ENCODE results near the gene GRK4.
A peak's percentile ranks its signal among the peaks of the same experiment; 100 is the strongest.
"Not testable (repeated sequence)": the region's sequence is repeated elsewhere in the genome, so short reads cannot be mapped to it uniquely, and the experiment has no call there.

GRK4 gene

DNA sequence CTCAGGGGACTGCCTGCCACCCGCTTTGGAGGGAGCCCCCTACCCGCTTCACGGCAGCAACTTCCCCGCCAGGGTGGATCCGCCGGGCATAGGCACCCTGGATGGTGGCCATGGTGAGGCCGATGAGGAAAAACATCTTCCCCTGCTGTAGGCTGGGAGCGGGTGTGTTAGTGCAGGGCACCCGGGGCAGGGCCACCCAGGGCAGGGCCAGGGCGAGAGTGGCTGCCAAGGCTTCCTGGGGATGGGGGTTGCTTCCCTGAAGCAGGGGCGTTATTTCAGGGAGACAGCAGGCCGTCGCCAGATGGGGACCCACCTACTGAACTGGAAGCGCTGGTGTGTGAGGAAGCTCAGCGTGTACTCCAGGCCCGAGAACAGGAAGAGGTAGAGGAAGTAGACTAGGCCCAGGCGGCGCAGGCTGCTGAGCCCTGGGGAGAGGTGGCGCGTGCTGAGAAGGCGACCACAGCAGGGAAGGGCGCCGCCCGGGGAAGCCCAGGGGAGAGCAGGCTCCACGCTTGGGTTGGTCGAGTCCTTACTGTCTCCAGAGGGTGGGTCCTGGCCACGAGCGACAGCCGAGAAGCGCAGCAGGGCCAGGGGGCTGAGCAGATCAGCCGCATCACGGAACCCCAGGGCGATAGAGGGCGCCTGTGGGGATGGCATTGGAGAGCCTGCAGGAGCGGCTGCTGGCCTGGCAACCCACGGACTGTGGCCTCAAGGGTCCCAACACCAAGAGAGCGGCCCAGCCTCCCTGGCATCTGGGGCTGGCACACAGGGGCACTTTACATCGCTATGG, 31.7 kb upstream of the GRK4 start:
- no peak for DNase-seq

DNA sequence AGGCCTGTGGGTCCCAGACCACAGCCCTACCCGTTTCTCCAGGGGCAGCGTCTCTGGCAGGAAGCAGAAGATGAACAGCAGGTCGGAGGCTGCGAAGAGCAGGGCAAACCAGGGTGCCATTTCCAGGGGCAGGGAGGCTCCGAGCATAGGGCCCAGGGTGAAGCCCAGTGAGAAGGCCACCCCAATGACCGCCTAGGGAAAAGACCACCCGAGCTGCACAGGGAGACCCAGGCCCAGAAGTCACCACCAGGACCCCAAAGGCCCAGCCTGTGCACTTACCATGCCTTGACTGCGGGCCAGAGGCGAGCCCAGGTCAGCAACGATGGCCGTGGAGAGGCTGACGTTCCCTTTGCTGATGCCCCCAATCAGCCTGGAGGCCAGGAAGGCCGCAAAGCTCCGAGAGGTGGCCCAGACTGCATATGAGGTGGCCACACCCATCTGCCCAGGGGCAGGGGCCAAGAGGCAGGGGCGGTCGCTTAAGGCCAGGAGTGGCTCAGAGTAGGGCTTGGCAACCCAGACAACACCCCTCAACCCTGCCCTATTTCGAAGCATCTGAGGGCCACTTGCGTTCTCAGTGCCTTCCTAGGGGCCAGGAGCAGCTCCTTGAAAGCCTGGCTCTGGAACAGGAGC, 30.9 kb upstream of the GRK4 start:
- DNase-seq, result no peak

DNA sequence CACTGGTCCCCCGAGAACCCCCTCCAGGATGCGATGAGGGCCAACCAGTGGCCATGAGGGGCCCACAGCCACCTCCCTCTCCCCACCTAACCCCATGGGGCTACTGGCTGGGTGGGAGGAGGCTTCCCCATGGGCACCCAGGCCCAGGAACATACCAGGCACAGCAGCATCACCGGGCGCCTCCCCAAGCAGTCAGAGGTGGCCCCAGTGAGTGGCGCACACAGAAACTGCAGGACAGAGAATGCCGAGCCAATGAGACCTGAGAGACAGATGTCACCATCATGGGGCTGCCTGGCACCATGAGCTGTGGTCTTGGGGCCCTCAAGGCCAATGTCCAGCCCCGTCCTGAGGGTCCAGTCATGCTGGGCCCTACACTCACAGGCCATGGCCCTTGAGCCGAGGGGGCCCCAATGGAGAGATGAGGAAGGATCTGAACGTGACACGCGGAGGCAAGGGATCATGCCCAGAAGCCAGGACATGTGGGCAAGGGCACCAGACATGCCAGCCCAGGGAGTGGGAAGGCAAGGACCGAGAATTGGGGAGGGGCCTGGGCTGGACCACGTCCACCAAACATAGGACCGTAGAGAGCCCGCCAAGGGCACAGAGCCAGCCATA, 30.3 kb upstream of the GRK4 start:
- no peak for DNase-seq

- no peak for DNase-seq
These were observed 29.8 kb upstream of the GRK4 start for GRCh38 chr4:2933566-2934076.

GRCh38 chr4:2934077-2934812, 29.1 kb upstream of the GRK4 start:
- DNase-seq, result peak; percentile 62

- peak; percentile 96 for DNase-seq
These were observed 28.3 kb upstream of the GRK4 start for GRCh38 chr4:2934813-2935761.

DNA sequence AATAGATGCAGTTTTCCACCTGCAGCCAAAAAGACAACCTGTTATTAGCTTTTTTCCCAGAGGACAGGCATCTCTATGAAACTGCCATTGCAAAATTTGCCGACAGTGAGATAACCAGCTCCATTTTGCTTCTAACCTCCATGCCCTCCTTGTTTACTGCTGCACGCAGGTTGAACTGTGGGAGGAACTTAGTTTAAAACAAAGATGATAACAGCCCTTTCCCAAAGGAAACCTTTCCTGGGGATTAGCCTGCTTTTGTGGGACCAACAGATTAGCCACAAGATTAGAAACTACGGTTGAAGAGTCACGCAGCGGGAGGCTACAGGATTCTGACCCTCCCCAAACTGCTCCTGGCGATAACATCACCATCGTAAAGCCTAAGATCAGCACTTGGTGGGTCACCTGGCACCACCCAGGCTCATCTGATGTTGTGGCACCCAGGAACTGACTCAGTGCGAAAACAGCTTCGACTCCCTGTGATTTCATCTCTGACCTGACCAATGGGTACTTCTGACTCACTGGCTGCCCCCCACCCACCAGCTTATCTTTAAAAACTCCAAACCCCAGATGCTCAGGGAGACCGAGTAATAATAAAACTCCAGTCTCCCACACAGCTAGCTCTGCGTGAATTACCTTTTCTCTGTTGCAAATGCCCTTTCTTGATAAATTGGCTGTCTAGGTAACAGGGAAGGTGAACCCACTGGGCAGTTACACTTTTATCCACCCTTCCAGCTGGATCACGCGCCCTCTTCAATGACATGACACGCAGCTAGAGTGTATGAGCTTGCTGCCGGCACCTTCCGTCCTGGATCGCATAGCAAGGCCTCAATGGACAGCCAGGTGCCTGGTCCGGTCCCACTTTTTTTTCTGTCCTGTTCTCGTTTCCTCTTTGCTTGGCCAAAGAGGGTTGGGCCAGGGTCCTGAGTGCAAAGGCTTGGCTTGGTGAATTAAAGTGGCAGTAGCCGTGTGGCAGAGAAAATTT, 27.3 kb upstream of the GRK4 start:
- DNase-seq, result no peak

- DNase-seq, result no peak
These were observed 26.6 kb upstream of the GRK4 start for GRCh38 chr4:2936773-2937145.

- no peak for DNase-seq
These were observed 26.1 kb upstream of the GRK4 start for GRCh38 chr4:2937146-2937857.

GRCh38 chr4:2937986-2938385, 25.4 kb upstream of the GRK4 start:
- DNase-seq, result no peak

DNA sequence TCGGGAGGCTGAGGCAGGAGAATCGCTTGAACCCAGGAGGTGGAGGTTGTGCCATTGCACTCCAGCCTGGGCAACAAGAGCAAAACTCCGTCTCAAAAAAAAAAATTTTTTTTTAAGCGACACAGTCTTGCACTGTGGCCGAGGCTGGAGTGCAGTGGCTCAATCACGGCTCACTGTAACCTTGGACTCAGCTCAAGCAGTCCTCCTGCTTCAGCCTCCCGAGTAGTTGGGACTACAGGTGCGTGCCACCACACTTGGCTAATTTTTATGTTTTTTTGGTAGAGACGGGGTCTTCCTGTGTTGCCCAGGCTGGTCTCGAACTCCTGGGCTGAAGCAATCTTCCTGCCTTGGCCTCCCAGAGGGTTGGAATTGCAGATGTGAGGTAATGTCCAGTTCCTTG, 25.0 kb upstream of the GRK4 start:
- not testable (repeated sequence) for DNase-seq

- no peak for DNase-seq
These were observed 24.5 kb upstream of the GRK4 start for GRCh38 chr4:2938906-2939305.

GRCh38 chr4:2939383-2940243, 23.8 kb upstream of the GRK4 start:
- DNase-seq, result no peak

DNA sequence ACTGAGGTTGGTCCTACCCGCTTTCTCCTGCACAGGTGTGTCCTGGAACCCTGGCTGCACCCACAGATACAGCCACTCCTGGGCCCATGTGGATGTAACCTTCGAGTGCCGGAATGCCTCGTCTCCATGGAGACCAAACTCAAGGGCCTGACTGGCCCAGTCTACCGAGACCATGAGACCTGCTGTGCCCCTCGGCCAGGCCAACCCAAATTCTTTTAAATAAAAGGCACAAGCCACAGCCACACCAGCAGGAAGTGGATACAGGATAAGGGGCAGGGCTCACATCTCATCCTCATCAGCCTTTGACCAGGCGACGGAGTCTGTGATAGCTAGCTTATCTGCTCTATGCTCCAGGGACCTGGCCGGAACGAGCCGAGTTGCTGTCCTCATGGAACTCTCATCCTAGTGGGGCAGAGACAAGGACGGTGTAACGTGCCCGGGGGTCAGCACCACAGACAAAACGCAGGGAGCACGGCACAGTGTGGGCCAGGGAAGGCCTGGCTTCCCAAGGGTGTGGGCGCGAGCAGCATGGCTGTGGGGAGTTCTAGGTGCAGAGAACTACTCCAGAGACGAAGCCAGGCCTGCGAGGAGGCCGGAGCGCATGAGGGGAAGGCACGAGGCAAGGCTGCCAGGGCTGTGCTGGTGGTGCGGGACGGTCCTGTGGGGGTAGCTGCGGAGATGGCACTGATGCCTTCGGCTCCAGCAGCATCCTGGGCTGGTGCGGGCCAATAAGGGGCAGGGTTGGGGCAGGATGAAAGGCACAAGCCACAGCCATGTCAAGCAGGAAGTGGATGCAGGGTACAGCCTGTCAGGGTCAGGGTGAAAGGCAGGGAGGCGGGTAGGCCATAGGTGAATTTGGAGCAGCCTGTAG, 22.9 kb upstream of the GRK4 start:
- DNase-seq, result no peak

- DNase-seq, result no peak
These were observed 22.0 kb upstream of the GRK4 start for GRCh38 chr4:2941138-2942036.

DNA sequence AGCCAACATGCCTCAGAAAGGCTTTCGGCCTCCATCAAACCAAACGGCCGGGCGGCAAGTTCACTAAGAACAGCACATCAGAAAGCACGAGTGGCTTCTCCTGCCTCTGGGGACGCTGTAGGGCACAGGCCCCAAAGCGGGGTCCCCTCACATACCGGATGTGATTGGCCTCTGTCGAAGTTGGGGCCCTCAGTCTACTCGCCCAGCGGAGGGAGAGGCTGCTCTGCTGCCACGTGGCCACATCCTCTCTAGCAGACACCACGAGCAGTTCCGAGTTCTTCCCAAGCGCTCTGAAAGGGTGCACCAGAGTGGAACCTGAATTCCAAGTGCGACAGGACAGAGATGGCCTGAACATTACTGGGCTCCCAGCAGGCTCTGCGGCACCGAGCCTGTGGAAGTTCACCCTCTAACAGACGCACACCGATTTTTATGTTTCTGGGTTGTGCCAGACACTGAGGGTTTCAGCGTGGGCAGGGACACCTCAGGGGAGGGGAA, 21.3 kb upstream of the GRK4 start:
- DNase-seq, result no peak
